Measurements from ENCODE around the gene CAMK1D. TPM values are rescaled to one million over a fixed set of nuclear protein-coding genes. Genes with fewer than 3 reads are reported as not detected.

CAMK1D gene
- total RNA-seq, 1 experiment from 2014 or later, result 6.3 TPM

DNA sequence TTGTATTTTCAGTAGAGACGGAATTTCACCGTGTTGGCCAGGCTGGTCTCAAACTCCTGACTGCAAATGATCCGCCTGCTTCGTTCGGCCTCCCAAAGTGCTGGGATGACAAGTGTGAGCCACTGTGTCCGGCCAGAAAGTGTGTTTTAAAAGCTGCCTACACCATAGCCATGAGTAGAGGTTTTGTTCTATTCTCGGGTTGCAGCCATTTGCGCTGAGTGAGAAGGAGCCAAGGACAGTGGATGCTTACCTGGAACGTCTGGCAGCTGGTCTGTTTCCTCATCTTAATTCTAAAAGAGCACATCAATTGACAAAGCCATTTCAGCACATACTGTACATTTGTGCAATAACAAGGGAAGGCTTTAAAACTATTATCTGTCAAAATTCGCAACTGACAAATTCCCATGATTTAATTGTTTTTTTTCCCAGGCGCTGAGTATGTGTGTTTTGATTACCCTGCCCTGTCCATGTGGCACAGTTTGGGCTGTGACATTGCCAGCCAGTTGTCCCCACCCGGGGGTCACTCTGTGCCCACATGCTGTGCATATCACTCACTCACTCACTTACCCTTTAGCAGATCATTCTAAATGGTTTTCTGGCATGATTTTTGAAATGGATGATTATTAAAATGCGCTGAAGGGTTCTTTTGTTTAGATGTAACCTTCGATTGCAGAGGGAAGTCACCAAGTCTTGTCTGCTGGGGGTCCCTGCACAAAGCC is 400.6 kb downstream of the CAMK1D start:
- no peak overlapping the region for H3K9ac ChIP-seq (ENCODE audit: extremely low read depth, insufficient read length, low read length)
- WGBS (ENCODE audit: extremely low coverage, insufficient read length, low lambda C conversion rate), result no CpG with 5 or more reads among the region's 14 CpGs
- H4K5ac ChIP-seq (ENCODE audit: insufficient read length, low read depth, low read length), result no peak overlapping the region
- no peaks in the 10 kb centered on the region for H3K36me3 Mint-ChIP-seq (ENCODE audit: insufficient read depth in 1 of 3, low read depth in 3 of 3)
- peaks cover 3 to 9% of the 10 kb centered on the region in 2 experiments; a peak in 2 of 4 replicates for H3K4me1 Mint-ChIP-seq
- no peak overlapping the region for H2BK120ac ChIP-seq (ENCODE audit: low read depth, low read length, poor library complexity, severe bottlenecking)
- no peak overlapping the region for H2AK5ac ChIP-seq (ENCODE audit: insufficient read length, low read length)
- no peak overlapping the region for H4K8ac ChIP-seq (replicated peaks; ENCODE audit: insufficient read length, low read depth, low read length)
- no peak overlapping the region for H3K56ac ChIP-seq (ENCODE audit: insufficient read length, low read depth, low read length)
- no peaks in the 10 kb centered on the region for H3K23me2 ChIP-seq (ENCODE audit: insufficient read length, low read depth, low read length, poor library complexity, severe bottlenecking)
- H3T11ph ChIP-seq (ENCODE audit: low read length), result no peak overlapping the region
- no peak overlapping the region for H2BK20ac ChIP-seq (ENCODE audit: low read depth, low read length, poor library complexity, severe bottlenecking)
- no peak overlapping the region for H2BK12ac ChIP-seq (ENCODE audit: insufficient read length, low read depth, low read length)
- H4K20me1 ChIP-seq (ENCODE audit: control insufficient read depth, insufficient read depth, insufficient read length), result no peaks in the 10 kb centered on the region
- H2BK5ac ChIP-seq (ENCODE audit: insufficient read length, low read length), result no peak overlapping the region
- H3K9me3 Mint-ChIP-seq, result peaks cover 0 to 3% of the 10 kb centered on the region in 2 experiments; a peak in 1 of 5 replicates
- no peaks in the 10 kb centered on the region for H3K79me2 ChIP-seq (ENCODE audit: insufficient read depth, low read length)
- TF ChIP-seq, protein P1, sequence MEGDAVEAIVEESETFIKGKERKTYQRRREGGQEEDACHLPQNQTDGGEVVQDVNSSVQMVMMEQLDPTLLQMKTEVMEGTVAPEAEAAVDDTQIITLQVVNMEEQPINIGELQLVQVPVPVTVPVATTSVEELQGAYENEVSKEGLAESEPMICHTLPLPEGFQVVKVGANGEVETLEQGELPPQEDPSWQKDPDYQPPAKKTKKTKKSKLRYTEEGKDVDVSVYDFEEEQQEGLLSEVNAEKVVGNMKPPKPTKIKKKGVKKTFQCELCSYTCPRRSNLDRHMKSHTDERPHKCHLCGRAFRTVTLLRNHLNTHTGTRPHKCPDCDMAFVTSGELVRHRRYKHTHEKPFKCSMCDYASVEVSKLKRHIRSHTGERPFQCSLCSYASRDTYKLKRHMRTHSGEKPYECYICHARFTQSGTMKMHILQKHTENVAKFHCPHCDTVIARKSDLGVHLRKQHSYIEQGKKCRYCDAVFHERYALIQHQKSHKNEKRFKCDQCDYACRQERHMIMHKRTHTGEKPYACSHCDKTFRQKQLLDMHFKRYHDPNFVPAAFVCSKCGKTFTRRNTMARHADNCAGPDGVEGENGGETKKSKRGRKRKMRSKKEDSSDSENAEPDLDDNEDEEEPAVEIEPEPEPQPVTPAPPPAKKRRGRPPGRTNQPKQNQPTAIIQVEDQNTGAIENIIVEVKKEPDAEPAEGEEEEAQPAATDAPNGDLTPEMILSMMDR (conservative IDR thresholded peaks at IDR 0.05), result no peak
- DNase-seq, result no peak
- no peak overlapping the region for H3K23ac ChIP-seq (ENCODE audit: insufficient read length, low read depth, low read length)
- H3K4me1 ChIP-seq (ENCODE audit: insufficient read depth, low read length), result no peaks in the 10 kb centered on the region; the same call in 1 of the 2 replicates
- H3K27ac ChIP-seq (ENCODE audit: insufficient read length, low read depth, low read length), result no peak overlapping the region
- no peak overlapping the region for H3K18ac ChIP-seq (ENCODE audit: insufficient read length, low read depth, low read length)
- H2AFZ ChIP-seq (ENCODE audit: low read length), result no peak overlapping the region
- no peak overlapping the region for H3K4me2 ChIP-seq (ENCODE audit: insufficient read depth, insufficient read length, low read length)
- no peaks in the 10 kb centered on the region for H3K79me1 ChIP-seq (ENCODE audit: insufficient read depth, low read depth, low read length, poor library complexity, severe bottlenecking)
- no peak overlapping the region for H2BK15ac ChIP-seq (ENCODE audit: low read depth, low read length)
- no peak overlapping the region for H3K27ac Mint-ChIP-seq
- H4K91ac ChIP-seq (ENCODE audit: insufficient read length, low read depth, low read length), result no peak overlapping the region
- no peak overlapping the region for H3K4me3 Mint-ChIP-seq
- H3K4ac ChIP-seq (ENCODE audit: low read depth, low read length), result no peak overlapping the region
- no peaks in the 10 kb centered on the region; the same call in 1 of the 2 replicates for H3K27me3 Mint-ChIP-seq (ENCODE audit: low read depth)
- H3K27me3 ChIP-seq (ENCODE audit: insufficient read depth, low read length), result no peaks in the 10 kb centered on the region
- no peaks in the 10 kb centered on the region for H3K9me3 ChIP-seq (ENCODE audit: control insufficient read depth, low read depth, low read length)
- no peak overlapping the region for H3K14ac ChIP-seq (ENCODE audit: insufficient read depth, low read length)

Data from H9 (cell line).